Kidney glomerular epithelial cell (primary cell): ENCODE results near the gene ST3GAL2.
"Not testable (repeated sequence)": the region's sequence is repeated elsewhere in the genome, so short reads cannot be mapped to it uniquely, and the experiment has no call there.

Source experiments
- DNase-seq: peaks from one replicate; lab custom pipeline; 2025; lab: John Stamatoyannopoulos, UW

ST3GAL2 gene

DNA sequence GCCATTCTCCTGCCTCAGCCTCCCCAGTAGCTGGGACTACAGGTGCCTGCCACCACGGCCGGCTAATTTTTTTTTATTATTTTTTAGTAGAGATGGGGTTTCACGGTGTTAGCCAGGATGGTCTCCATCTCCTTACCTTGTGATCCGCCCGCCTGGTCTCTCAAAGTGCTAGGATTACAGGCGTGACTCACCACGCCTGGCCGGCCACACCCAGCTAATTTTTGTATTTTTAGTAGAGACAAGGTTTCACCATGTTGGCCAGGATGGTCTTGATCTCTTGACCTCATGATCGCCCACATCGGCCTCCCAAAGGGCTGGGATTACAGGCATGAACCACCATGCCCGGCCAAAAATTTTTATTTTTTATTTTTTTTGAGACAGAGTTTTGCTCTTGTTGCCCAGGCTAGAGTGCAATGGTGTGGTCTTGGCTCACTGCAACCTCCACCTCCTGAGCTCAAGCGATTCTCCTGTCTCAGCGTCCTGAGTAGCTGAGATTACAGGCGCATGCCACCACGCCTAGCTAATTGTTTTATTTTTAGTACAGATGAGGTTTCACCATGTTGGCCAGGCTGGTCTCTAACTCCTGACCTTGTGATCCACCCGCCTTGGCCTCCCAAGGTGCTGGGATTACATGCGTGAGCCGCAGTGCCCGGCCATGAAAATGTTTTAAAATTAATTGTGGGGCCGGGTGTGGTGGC, 52.5 kb downstream of the ST3GAL2 start:
- not testable (repeated sequence) for DNase-seq

DNA sequence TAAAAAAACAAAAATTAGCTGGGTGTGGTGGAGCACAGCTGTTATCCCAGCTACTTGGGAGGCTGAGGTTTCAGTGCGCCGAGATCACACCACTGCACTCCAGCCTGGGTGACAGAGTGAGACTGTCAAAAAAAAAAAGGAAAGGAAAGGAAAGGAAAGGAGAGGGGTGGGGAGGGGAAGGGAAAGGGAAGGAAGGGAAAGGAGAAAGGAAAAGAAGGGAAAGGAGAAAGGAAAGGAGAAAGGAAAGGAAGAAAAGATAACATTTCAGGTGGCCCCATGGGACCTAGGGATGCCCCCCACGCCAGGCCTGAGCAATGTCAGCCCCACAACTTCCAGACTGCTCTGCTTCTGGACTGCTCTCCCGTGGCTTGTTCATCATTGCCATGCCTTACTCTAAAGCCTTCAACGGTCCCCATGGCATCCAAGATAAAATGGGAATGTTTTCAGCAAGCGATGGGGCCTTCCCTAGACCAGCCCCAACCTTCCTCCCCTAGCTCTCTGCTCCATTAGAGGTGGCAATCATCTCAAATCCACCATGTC, 55.4 kb downstream of the ST3GAL2 start:
- no peak for DNase-seq

DNA sequence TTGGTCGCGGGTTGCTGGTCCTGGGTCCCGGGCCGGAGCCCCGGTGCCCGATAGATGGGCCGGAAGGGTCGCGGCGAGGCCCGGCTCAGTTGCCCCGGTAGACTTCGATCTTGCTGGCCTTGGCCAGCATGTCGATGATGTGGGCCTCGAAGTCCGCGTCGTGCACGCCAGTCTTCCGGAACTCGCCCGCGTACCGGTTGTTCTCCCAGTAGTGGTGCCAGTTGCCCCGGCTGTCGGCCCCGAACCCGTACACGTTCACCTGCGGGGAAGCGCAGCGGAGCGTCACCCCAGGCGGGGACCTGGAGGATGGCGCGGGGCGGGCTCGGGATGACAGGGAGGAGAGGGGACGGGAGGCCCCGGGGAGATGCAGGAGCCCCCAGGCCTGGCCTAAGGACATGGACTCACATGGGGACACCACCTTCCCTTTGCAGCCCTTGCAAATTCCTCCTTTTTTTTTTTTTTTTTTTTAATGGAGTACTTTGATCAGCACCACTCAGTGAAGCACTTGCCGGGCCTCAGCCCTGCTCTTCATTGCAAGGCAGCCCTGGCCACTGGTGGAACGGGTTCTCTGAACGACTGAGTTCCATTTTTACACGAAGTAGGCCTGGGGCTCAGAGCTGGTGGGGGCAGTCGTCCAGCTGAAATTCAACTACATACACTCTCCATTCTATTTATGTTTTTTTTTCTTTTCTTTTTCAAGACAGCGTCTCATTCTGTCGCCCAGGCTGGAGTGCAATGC, 57.1 kb downstream of the ST3GAL2 start:
- DNase-seq: no peak

DNA sequence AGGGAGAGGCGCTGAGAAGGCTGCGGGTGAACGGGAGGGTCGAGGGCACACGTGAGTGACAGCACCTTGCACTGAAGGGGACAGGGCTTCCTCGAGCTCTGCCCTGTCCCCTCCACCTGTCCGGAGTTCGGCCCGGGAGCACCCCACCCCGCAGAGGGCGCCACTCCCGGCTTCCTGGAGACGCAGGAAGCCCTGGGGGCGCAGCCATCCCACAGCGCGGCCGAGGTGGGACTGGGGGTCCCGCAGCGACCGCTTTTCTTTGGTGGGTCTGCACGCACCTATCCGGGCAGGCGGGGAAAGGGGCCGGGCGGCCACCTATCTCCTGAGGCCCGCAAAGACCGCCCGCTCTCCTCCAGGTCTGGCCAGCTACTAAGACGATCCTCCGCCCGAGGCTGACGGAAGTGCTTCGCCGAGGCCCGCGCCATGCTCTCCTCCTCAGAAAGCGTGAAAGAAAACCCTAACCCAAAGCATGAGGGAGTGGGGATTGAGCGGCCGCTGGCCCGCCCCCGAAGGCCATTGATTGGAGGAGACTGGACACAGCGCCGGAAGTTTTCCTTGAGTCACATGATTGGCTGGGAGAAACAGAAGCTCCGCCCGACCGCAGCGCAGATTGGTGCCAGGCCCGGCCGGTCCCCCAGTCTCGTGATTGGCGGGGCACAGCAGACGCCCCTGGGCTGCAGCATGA, 57.8 kb downstream of the ST3GAL2 start:
- peak; percentile 97 for DNase-seq

DNA sequence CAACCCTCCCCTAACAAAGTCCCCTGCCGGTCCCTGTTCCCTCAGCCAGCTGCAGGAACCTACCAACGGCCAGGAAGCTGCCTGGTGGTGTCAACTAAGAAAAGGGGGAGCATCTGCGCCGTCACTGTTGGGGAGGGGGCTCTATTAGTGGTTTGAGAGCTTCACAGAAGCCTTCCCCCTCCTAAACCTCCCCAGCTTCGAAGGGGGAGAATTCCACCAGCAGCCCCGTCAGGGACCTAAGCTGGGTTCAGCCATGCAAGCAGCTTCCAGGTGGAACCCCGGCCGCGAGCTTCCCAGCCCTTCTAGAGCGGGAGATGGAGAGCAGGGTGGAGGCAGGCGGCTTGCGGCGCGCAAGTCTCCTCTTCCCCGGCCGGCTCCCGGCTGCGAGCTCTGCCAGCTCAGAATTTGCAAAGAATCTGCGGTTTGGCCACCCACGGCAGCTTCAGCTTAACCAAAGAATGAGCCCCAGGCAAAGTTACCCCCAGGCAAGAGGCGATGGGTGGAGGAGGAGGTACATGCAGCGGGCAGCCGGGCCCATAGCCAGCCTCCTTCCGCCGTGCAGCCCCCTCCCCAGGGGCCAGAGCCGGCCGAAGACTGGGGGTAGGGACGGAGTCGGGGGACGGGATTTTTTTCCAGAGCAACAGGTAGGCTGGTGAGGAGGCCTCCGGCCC, 58.5 kb downstream of the ST3GAL2 start:
- peak; percentile 23 for DNase-seq

DNA sequence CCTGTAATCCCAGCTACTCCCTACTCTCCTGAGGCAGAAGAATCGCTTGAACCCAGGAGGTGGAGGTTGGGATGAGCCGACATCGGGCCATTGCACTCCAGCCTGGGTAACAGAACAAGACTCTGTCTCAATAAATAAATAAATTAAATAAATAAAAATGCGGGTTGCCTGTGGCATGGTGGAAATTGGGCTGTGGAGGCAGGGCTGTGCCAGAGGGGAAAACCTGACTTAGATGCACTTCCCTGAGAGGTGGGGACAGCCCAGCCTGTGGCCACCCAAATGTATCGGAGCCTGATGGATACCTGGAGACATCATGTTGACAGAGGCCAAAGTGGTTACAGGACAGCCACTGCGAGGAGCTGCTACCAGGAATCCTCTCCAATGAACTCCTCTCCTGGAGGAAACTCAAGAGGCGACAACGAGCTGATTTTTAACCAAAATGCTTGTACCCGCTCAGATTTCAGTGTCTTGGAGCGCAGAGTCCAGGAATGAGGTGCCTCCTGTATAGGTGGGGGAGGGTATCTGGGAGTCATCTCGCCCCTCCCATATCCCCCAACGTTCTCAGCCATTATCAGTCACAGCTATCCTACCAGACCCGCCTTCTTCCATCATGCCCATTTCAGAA, 59.9 kb downstream of the ST3GAL2 start:
- DNase-seq: no peak

DNA sequence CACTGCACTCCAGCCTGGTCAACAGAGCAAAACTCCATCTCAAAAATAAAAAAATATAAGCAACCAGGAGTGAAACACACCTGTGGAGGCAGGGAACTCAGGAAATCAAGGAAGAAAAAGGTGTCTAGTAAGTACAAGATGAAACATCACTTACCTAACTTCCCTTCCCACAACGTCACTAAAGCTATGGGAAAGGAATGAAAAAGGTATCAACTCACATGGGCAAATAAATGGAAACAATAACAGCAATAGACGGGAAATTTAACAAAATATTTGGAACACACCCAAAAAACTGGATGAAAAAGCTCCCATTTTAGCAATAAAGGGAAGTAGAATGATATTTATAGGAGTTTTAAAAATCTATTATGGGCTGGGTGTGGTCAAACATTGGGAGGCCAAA, 61.1 kb downstream of the ST3GAL2 start:
- no peak for DNase-seq

DNA sequence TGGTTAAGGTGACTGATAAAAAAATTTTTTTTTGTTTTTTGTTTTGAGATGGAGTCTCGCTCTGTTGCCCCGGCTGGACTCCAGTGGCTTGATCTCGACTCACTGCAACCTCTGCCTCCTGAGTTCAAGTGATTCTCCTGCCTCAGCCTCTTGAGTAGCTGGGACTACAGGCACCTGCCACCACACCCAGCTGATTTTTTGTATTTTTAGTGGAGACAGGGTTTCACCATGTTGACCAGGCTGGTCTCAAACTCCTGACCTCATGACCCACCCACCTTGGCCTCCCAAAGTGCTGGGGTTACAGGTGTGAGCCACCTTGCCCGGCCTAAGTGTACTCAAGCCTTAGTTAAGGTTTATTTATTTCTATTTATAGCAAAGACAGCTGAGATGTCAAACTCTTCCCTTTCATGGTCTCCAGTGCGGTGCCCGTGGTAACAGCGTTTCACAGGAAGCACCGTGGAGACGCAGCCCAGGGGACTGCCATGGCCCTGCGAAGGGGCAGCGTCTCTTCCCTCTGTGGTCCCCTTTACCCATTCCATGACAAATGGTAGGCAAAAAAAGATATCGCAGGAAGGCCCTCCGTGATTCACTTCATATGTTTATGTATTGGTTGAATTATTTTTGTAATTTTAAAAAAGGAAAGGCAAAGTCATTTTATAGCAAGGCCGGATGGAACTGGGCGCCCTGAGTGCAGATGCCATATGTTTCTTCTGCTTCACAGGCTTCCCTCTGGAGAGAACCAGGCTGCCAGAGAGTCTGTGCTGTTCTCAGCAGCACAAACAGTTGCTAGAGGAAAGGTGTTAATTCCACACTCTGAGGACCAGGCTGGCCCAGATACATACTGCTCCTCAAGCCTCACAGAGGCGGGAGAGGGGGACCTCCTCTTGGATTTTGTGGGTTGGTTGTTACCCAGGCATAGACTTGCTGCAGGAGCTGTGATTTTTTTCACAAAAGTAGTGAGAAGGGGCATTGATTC, 63.0 kb downstream of the ST3GAL2 start:
- DNase-seq: no peak

DNA sequence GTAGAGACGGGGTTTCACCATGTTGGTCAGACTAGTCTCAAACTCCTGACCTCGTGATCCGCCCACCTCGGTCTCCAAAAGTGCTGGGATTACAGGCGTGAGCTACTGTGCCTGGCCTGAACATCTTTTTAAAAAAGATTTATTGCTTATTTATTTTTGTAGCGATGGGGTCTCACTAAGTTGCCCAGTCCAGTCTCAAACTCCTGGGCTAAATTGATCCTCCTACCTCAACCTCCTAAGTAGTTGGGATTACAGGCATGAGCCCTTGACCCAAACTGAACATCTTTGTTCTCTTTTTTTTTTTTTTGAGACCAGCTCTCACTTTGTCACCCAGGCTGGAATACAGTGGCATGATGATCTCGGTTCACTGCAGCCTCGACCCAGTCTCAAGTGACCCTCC, 64.7 kb downstream of the ST3GAL2 start:
- DNase-seq: no peak

DNA sequence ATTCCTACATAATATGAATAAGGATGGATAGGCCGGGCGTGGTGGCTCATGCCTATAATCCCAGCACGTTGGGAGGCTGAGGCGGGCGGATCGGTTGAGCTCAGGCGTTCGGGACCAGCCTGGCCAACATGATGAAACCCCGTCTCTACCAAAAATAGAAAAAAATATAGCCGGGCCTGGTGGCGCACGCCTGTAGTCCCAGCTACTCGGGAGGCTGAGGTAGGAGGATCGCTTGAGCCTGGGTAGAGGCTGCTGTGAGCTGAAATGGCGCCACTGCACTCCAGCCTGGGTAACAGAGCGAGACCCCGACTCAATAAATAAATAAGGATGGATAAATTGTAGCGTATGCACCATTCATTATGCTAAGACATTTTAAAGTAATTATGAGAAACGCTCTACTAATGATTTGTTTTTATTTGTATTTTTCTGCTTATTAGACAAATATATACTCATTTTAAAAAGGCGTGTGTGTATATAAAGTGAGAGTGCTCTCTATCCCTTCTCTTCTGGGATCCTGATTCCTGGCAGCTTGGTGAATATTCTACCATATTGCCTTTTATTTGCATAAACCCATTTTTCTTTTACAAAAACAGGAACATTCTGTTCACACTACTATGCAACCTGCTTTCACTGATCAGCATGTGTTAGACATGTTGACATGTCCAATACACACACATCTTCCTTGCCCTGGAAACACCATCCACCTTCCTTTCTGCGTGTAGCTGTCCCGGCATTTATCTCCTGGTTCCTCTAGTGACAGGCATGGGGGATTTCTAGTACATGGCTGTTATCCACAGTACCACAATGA, 65.8 kb downstream of the ST3GAL2 start:
- DNase-seq: no peak

DNA sequence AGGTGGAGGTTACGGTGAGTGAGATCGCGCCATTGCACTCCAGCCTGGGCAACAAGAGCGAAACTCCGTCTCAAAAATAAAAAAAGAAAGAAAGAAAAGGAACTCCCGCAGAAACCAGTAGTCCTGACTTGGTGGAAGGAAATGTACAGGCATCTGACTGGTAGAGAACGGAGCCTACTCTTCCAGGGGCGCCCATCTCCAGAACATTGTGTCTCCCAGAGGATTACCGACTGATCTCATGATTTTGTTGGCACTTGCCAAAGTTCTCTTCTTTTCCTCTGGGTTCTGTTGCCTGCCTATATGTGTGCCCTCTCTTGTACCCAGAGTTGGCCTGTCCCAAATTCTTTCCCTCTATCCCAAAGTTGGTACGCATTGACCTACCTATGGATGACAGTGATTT, 68.0 kb downstream of the ST3GAL2 start:
- DNase-seq: no peak

DNA sequence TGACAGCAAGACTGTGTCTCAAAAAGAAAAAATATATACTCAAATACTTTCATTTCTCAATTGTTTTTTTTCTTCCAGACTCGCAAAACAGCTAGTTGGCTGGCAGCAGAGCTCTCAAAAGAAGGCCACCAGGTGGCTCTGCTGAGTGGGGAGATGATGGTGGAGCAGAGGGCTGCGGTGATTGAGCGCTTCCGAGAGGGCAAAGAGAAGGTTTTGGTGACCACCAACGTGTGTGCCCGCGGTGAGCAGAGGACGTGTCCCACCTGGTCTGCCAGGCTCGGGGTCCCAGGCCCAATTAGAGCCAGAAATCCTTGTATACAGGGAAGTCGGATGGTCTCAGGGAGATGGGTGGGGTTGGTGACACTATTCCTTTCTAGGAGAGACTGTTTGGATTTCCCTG, 68.8 kb downstream of the ST3GAL2 start:
- DNase-seq: not testable (repeated sequence)

DNA sequence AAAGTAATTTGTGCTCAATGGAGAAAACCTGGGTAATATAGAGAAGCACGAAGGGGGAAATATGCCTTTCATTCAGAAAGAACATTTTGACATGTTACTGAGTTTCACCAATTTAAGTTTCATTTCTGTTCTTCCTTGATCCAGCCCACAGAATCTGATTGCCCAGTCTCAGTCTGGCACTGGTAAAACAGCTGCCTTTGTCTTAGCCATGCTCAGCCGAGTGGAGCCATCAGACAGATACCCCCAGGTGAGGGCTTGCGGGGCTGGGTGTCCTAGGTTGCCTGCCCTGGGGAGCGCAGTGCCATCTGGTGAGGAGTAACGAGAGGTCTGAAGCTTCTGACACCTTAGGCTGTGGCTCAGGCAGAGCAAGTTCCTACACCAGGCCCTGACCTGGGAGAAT, 74.5 kb downstream of the ST3GAL2 start:
- no peak for DNase-seq

DNA sequence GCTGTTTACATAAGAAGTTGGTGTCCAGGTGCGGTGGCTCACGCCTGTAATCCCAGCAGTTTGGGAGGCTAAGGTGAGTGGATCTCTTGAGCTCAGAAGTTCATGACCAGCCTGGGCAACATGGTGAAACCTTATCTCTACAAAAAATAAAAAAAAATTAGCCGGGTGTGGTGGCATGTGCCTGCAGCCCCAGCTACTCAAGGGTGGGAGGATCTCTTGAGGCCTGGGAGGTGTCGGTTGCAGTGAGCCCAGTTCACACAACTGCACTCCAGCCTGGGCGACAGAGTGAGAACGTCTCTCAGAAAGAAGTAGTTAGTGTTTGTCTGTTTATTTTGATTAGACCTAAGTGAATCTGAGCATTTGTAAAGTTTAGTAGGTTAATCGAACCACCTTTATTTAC, 79.3 kb downstream of the ST3GAL2 start:
- no peak for DNase-seq

DNA sequence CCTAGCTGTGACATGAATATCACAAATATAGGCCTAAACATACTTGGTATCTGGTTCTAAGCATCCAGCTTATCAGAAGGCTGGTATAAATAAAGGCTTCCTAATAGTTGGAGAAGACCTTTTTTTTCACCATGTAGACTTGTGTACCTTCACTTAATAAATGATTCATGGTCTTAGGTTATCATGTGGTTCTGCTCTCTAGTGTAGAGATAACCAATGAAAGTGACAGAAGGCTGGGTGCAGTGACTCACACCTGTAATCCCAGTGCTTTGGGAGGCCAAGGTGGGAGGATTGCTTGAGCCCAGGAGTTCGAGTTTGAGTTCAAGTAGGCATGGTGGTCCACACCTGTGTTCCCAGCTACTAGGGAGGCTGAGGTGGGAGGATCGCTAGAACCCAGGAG, 89.1 kb downstream of the ST3GAL2 start:
- DNase-seq: no peak

DNA sequence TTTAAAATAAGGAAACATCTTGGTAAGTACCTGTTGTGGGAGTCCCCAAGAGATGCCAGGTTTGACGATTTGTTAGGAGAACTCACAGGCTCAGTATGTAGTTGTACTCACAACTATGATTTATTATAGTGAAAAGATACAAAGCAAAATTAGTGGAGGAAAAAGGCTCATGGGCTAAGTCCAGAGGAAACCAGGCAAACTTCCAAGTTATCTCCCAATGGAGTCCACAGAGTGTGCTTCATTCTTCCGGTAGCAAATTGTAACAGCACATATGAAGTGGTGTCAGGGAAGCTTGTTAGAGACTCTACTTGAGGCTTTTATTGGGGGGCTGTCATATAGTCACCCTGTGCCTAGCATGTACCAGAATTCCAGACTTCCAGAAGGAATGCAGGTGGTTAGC, 89.9 kb downstream of the ST3GAL2 start:
- no peak for DNase-seq

DNA sequence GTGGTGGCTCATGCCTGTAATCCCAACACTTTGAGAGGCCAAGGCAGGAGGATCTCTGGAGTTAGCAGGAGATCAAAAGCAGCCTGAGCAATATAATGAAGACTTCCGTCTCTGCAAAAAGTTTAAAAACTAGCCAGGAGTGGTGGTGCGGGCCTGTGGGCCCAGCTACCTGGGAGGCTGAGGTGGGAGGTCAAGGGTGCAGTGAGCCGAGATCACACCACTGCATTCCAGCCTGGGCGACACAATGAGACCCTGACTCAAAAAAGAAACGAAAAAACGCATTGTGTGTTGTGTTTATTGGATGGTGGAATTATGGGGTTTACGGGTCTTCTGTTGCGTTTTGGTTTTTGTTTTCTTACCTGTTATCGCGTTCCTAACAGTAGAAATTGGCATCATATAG, 93.1 kb downstream of the ST3GAL2 start:
- no peak for DNase-seq

DNA sequence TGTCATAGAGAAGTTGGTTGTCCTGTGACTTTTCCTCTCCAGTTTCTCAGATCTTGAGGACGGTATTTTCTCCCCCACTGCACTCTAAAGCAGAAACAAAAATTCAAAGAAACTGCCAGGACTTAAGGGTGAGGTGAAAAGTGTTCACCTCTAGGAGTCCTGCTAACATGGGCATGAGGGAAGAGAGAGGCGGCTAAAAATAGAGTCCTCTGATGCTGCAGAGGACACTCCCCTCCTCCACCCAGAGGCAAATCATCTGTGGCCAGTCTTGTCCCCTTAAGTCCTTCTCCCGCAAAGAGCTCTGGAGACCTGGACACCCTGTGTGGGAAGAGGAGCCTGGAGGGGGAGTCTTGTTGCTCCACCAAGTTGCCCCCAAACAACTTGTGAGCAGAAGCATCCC, 96.9 kb downstream of the ST3GAL2 start:
- no peak for DNase-seq

DNA sequence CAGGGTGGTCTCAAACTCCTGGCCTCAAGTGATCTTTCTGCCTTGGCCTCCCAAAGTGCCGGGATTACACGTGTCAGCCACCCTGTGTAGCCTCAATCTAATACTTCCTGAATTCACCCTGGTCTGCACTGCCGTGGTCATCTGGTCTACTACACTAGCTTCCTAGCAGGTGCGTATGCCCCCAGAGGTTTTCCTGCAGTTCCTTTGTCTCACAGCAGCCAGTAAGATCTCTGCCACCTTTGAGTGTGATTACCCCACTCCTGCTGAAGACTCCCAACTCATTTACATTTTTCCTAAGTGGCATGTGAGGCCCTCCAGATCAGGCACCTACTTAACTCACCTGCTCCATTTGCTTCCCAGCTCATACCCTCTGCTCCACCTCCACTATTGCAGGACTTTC, 97.3 kb downstream of the ST3GAL2 start:
- DNase-seq: no peak

DNA sequence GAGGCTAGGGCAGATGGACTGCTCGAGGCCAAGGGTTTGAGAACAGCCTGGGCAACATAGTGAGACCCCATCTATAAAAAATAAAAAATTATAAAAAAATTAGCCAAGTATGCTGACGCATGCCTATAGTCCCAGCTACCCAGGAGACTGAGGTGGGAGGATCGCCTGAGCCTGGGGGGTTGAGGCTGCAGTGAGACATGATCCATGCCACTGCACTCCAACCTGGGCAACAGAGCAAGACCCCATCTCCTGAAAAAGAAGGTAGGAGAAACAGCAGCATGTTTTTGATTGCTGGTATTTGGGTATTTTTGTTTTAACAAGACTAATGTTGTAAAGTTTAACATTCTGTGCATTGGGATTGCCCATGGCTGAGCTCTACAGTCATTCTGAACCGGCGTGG, 101.1 kb downstream of the ST3GAL2 start:
- no peak for DNase-seq
